ENCODE data around the gene ATP8B4. TPM values are rescaled to one million over a fixed set of nuclear protein-coding genes. Genes with fewer than 3 reads are reported as not detected.
"Not testable (repeated sequence)": the region's sequence is repeated elsewhere in the genome, so short reads cannot be mapped to it uniquely, and the experiment has no call there.

Gene ATP8B4
- total RNA-seq, 4 donors from 2014 or later: 5.2 to 24.3 (median 7.6) TPM

DNA sequence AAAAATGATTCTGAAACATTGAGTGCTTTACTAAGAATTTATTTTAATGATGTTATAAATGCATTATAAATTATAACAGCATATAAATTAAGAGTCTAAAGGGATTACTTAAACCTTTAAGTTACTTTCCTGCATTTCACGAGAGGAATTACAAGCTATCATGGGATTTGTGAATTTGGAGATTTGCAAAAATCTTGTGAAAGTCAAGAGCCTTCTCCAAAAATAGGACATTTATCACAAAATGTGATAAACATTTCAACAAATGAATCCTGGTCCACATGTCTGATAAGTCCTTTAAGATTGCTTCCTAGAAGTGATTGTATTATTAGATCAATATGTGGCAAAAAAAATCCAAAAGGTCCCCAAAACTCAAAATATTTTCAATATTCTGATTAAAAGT is 154.5 kb downstream of the ATP8B4 start:
- DNase-seq: no peak
- no peaks in the 10 kb centered on the region for H3K27me3 ChIP-seq
- 69 to 93% methylated on average over 1 of the region's 1 CpG for WGBS, 2 donors
- no peak overlapping the region for H3K4me3 ChIP-seq (replicated peaks in 1 of 3)
- peaks cover 0 to 10% of the 10 kb centered on the region in 2 donors for H3K4me1 ChIP-seq
- H3K9me3 ChIP-seq: no peaks in the 10 kb centered on the region
- intact Hi-C loops (cut with DNase I): no loop called here
- TF ChIP-seq POLR2A (IDR thresholded peaks at IDR 0.05): no peak
- TF ChIP-seq, protein P1, sequence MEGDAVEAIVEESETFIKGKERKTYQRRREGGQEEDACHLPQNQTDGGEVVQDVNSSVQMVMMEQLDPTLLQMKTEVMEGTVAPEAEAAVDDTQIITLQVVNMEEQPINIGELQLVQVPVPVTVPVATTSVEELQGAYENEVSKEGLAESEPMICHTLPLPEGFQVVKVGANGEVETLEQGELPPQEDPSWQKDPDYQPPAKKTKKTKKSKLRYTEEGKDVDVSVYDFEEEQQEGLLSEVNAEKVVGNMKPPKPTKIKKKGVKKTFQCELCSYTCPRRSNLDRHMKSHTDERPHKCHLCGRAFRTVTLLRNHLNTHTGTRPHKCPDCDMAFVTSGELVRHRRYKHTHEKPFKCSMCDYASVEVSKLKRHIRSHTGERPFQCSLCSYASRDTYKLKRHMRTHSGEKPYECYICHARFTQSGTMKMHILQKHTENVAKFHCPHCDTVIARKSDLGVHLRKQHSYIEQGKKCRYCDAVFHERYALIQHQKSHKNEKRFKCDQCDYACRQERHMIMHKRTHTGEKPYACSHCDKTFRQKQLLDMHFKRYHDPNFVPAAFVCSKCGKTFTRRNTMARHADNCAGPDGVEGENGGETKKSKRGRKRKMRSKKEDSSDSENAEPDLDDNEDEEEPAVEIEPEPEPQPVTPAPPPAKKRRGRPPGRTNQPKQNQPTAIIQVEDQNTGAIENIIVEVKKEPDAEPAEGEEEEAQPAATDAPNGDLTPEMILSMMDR (IDR thresholded peaks at IDR 0.05): no peak
- no peaks in the 10 kb centered on the region for H3K36me3 ChIP-seq
- H3K27ac ChIP-seq: peak overlapping the region; percentile 9 to 35 (median 10)

DNA sequence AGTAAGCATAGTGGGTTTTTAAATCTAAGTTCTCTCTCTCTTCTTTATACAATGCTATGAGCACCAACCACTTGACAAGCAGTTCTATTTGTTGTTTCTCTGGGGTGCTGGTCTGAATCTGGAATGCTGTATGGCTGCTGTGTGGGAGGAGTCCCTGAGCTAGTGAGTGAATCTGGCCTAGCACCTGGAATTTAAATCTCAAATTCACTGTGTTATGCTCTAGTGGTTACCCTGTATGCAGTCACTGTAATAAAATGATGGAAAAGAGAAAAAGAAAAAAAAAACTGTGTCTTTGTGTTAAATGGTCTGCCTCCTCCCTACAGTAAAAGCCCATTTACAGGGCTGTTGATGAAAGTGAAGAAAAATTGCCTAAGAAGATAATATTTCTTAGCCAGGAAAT is 155.0 kb downstream of the ATP8B4 start:
- intact Hi-C loops (cut with DNase I): no loop called here
- TF ChIP-seq POLR2A (IDR thresholded peaks at IDR 0.05): no peak
- TF ChIP-seq, protein P1 (IDR thresholded peaks at IDR 0.05): no peak
- Histone ChIP-seq H3K27ac (peak overlapping the region in 2 of 3 donors; percentile 10 to 35), H3K36me3 (no peaks in the 10 kb centered on the region), H3K4me3 (replicated peaks in 1 of 3) (no peak overlapping the region), H3K4me1 (peaks cover 0 to 10% of the 10 kb centered on the region in 2 donors), H3K27me3 (no peaks in the 10 kb centered on the region), H3K9me3 (no peaks in the 10 kb centered on the region)
- peak; percentile 32 to 34 for DNase-seq

DNA sequence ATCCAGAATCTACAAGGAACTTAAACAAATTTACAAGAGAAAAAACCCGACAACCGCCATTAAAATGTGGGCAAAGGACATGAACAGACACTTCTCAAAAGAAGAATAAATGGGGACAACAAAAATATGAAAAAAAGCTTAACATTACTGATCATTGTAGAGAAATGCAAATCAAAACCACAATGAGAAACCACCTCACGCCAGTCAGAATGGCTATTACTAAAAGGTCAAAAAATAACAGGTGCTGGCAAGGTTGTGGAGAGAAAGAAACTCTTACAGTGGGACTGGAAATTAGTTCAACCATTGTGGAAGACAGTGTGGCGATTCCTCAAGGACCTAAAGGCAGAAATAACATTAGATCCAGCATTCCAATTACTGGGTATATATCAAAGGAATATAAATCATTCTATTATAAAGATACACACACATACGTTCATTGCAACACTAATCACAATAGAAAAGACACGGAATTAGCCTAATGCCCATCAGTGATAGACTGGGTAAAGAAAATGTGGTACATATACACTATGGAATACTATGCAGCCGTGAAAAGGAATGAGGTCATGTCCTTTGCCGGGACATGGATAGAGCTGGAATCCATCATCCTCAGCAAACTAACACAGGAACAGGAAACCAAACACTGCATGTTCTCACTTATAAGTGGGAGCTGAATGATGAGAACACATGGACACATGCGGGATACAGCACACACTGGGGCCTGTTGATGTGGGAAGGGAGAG is 155.8 kb downstream of the ATP8B4 start:
- H3K36me3 ChIP-seq; DNase-seq; intact Hi-C loops (cut with DNase I); H3K27me3 ChIP-seq; H3K4me1 ChIP-seq; H3K9me3 ChIP-seq; H3K4me3 ChIP-seq (replicated peaks in 1 of 3): not testable (repeated sequence)
- WGBS, 2 donors: 89 to 90% methylated on average over 9 of the region's 9 CpGs
- peak overlapping the region in 1 of 3 donors; percentile 35 for H3K27ac ChIP-seq

- no peaks in the 10 kb centered on the region for H3K9me3 ChIP-seq
- H3K36me3 ChIP-seq: no peaks in the 10 kb centered on the region
- no peak for DNase-seq
- H3K4me1 ChIP-seq: peaks cover 0 to 10% of the 10 kb centered on the region in 2 donors
- WGBS, 2 donors: 82 to 90% methylated on average over 3 of the region's 3 CpGs
- TF ChIP-seq POLR2A (IDR thresholded peaks at IDR 0.05): no peak
- TF ChIP-seq, protein P1 (IDR thresholded peaks at IDR 0.05): no peak
- H3K4me3 ChIP-seq (replicated peaks in 1 of 3): no peak overlapping the region
- intact Hi-C loops (cut with DNase I): no loop called here
- no peaks in the 10 kb centered on the region for H3K27me3 ChIP-seq
- no peak overlapping the region for H3K27ac ChIP-seq
These were observed 156.9 kb downstream of the ATP8B4 start for GRCh38 chr15:49962044-49962602.

DNA sequence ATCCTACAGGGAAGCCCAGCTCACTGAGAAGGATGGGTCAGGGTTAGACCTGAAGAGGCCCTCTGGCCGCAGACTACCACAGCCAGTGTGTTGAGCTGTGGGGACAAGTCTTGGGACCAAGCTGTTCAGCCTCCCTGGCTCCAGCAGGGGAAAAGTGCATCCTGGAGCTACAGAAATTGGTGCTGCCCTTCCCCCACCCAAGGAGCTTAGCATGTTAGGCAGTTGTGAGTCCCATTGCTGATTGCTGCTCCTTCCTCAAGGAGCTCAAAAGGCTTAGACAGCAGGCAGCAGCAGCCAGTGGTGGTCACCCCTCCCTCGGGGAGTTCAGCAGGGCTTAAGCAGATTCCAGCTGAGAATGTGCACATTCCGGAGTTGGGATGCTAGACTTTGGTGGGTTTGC is 165.6 kb downstream of the ATP8B4 start:
- Histone ChIP-seq H3K4me1 (no peaks in the 10 kb centered on the region), H3K27ac (no peak overlapping the region), H3K9me3 (no peaks in the 10 kb centered on the region), H3K27me3 (no peaks in the 10 kb centered on the region), H3K36me3 (no peaks in the 10 kb centered on the region), H3K4me3 (replicated peaks in 1 of 3) (no peak overlapping the region)
- WGBS, 2 donors: 62 to 82% methylated on average over 3 of the region's 3 CpGs
- no peak for DNase-seq
- intact Hi-C loops (cut with DNase I): no loop called here
- no peak for TF ChIP-seq POLR2A (IDR thresholded peaks at IDR 0.05)
- TF ChIP-seq, protein P1 (IDR thresholded peaks at IDR 0.05): no peak

Data from thyroid gland (tissue), 4 donors.